ENCODE measurements around the gene EHHADH.
"Not testable (repeated sequence)": the region's sequence is repeated elsewhere in the genome, so short reads cannot be mapped to it uniquely, and the experiment has no call there.

EHHADH gene

GRCh38 chr3:185251272-185251671 is 2.6 kb downstream of the EHHADH start:
- no peak for DNase-seq (ENCODE audit: low read depth)

- no peak for DNase-seq (ENCODE audit: low read depth)
Observed at GRCh38 chr3:185250653-185251052, 3.2 kb downstream of the EHHADH start.

- no peak for DNase-seq (ENCODE audit: low read depth)
Observed at GRCh38 chr3:185250247-185250646, 3.6 kb downstream of the EHHADH start.

- no peak for DNase-seq (ENCODE audit: low read depth)
Observed at GRCh38 chr3:185242642-185243041, 11.2 kb downstream of the EHHADH start.

GRCh38 chr3:185236969-185237368 is 16.9 kb downstream of the EHHADH start:
- no peak for DNase-seq (ENCODE audit: low read depth)

GRCh38 chr3:185233328-185233727 is 20.5 kb downstream of the EHHADH start:
- no peak for DNase-seq (ENCODE audit: low read depth)

- not testable (repeated sequence) for DNase-seq (ENCODE audit: low read depth)
Observed at GRCh38 chr3:185226526-185226925, 27.3 kb downstream of the EHHADH start.

GRCh38 chr3:185225523-185225922 is 28.3 kb downstream of the EHHADH start:
- no peak for DNase-seq (ENCODE audit: low read depth)

GRCh38 chr3:185225080-185225479 is 28.8 kb downstream of the EHHADH start:
- no peak for DNase-seq (ENCODE audit: low read depth)

- no peak for DNase-seq (ENCODE audit: low read depth)
Observed at GRCh38 chr3:185221203-185221602, 32.6 kb downstream of the EHHADH start.

GRCh38 chr3:185216607-185216958 is 37.3 kb downstream of the EHHADH start:
- no peak for DNase-seq (ENCODE audit: low read depth)

GRCh38 chr3:185215873-185216606 is 37.8 kb downstream of the EHHADH start:
- DNase-seq (ENCODE audit: low read depth): no peak

GRCh38 chr3:185212559-185212958 is 41.3 kb downstream of the EHHADH start:
- no peak for DNase-seq (ENCODE audit: low read depth)

GRCh38 chr3:185212086-185212485 is 41.8 kb downstream of the EHHADH start:
- no peak for DNase-seq (ENCODE audit: low read depth)

- no peak for DNase-seq (ENCODE audit: low read depth)
Observed at GRCh38 chr3:185210621-185211142, 43.2 kb downstream of the EHHADH start.

GRCh38 chr3:185208823-185209222 is 45.0 kb downstream of the EHHADH start:
- no peak for DNase-seq (ENCODE audit: low read depth)

GRCh38 chr3:185207931-185208746 is 45.7 kb downstream of the EHHADH start:
- no peak for DNase-seq (ENCODE audit: low read depth)

- DNase-seq (ENCODE audit: low read depth): no peak
Observed at GRCh38 chr3:185207481-185207880, 46.4 kb downstream of the EHHADH start.

GRCh38 chr3:185205865-185206264 is 48.0 kb downstream of the EHHADH start:
- no peak for DNase-seq (ENCODE audit: low read depth)

GRCh38 chr3:185204894-185205293 is 49.0 kb downstream of the EHHADH start:
- no peak for DNase-seq (ENCODE audit: low read depth)

GRCh38 chr3:185200639-185201038 is 53.2 kb downstream of the EHHADH start:
- DNase-seq (ENCODE audit: low read depth): no peak

GRCh38 chr3:185199671-185200070 is 54.2 kb downstream of the EHHADH start:
- DNase-seq (ENCODE audit: low read depth): no peak

GRCh38 chr3:185199206-185199605 is 54.6 kb downstream of the EHHADH start:
- DNase-seq (ENCODE audit: low read depth): no peak
